AG04449 (cell line): Measurements from ENCODE around the gene HEYL.

Experiments
- CTCF ChIA-PET: fragments of 350-600 bp; formaldehyde crosslinking; extraction: SDS; loops from one replicate; lab custom pipeline; 2021; ENCODE audit warnings: antibody characterized with exemption; lab: Yijun Ruan, JAX
- POLR2A ChIA-PET: fragments of 400-600, 350-600 bp; formaldehyde crosslinking; extraction: SDS; loops from one replicate; lab custom pipeline; 2020; ENCODE audit warnings: antibody characterized with exemption, inconsistent platforms; lab: Yijun Ruan, JAX
- DNase-seq: peaks from one replicate; pipeline ENCODE4 v3.0.0-alpha.2; 2010; ENCODE audit warnings: low read depth, low spot score
- H3K4me3 ChIP-seq: 2 replicates; pipeline ENCODE4 v1.5.1; 2011; ENCODE audit warnings: low read depth, mild to moderate bottlenecking, control low read depth, low read length
- CTCF ChIP-seq: IDR thresholded peaks from one replicate; pipeline ENCODE4 v1.5.1; 2011; ENCODE audit warnings: mild to moderate bottlenecking, moderate library complexity, low read length, control low read depth, inconsistent platforms; ENCODE audit not compliant: insufficient read depth; ENCODE audit errors: missing control alignments

HEYL gene

GRCh38 chr1:39628807-39629350, 10.6 kb downstream of the HEYL start:
- ChIA-PET CTCF (no interaction called here), POLR2A (no interaction called here)
- DNase-seq = no peak
- TF ChIP-seq CTCF = no peak
- H3K4me3 ChIP-seq = no peak overlapping the region

- no peak for TF ChIP-seq CTCF
- ChIA-PET CTCF (interaction anchor here (1.1 to 2.4 kb wide), 3 partner anchors 12 to 20 kb away, joined by 3 to 13 read pairs (median 8); no protein-coding TSS in a partner anchor), POLR2A (no interaction called here)
- DNase-seq = no peak
- no peak overlapping the region for H3K4me3 ChIP-seq
Measured at GRCh38 chr1:39626646-39627045, 12.8 kb downstream of the HEYL start.

GRCh38 chr1:39625462-39626273, 13.8 kb downstream of the HEYL start:
- H3K4me3 ChIP-seq = no peak overlapping the region
- CTCF ChIA-PET = interaction anchor here (1.1 to 12.8 kb wide), 5 partner anchors 15 to 30 kb away, joined by 3 to 102 read pairs (median 8); no protein-coding TSS in a partner anchor
- no peak for TF ChIP-seq CTCF
- POLR2A ChIA-PET = no interaction called here
- DNase-seq = no peak

GRCh38 chr1:39625009-39625408, 14.4 kb downstream of the HEYL start:
- no peak for TF ChIP-seq CTCF
- H3K4me3 ChIP-seq = no peak overlapping the region
- no peak for DNase-seq
- ChIA-PET POLR2A (no interaction called here), CTCF (interaction anchor here (1.1 to 12.8 kb wide), 3 partner anchors 15 to 30 kb away, joined by 3 to 102 read pairs (median 5); no protein-coding TSS in a partner anchor)

- ChIA-PET CTCF (interaction anchor here (1.2 to 12.8 kb wide), 4 partner anchors 12 to 24 kb away, joined by 4 to 102 read pairs (median 18); no protein-coding TSS in a partner anchor), POLR2A (no interaction called here)
- no peak for DNase-seq
- no peak for TF ChIP-seq CTCF
- H3K4me3 ChIP-seq = no peak overlapping the region
Measured at GRCh38 chr1:39623053-39623452, 16.4 kb downstream of the HEYL start.

GRCh38 chr1:39622427-39622826, 17.0 kb downstream of the HEYL start:
- ChIA-PET POLR2A (no interaction called here), CTCF (interaction anchor here (0.9 to 12.8 kb wide), 6 partner anchors 10 to 31 kb away, joined by 4 to 102 read pairs (median 4); no protein-coding TSS in a partner anchor)
- H3K4me3 ChIP-seq = no peak overlapping the region
- TF ChIP-seq CTCF = no peak
- no peak for DNase-seq
